Right lobe of liver (tissue), 6 donors: ENCODE results near the gene ACER1. TPM values are rescaled to one million over a fixed set of nuclear protein-coding genes. Genes with fewer than 3 reads are reported as not detected.
A peak's percentile ranks its signal among the peaks of the same experiment; 100 is the strongest.

ENCODE experiments used
- ATAC-seq, 4 donors: fragments of 200-7000 bp; cut with Tn5 transposase; one replicate each; pipeline ENCODE4 v1.9.1; 2020; ENCODE audit warnings: mild to moderate bottlenecking in 4 of 4, moderate library complexity in 4 of 4
- DNase-seq, 3 donors: peaks; one replicate each; pipeline ENCODE4 v3.0.0-alpha.2; 2020
- H3K27ac ChIP-seq, 3 donors: fragments of 200-600 bp; one replicate each; pipeline ENCODE4 v1.8.0; 2022
- H3K27me3 ChIP-seq, 2 donors: fragments of 200-600 bp; one replicate each; pipeline ENCODE4 v1.8.0; 2022
- H3K36me3 ChIP-seq, 4 donors: fragments of 200-600 bp; sonication (generic) in 1 of 4; one replicate each; pipeline versions ENCODE4 v1.5.1 to v1.8.0; 2017 to 2022; ENCODE audit warnings: control low read depth in 1 of 4
- H3K4me1 ChIP-seq, 4 donors: fragments of 200-600 bp; sonication (generic) in 1 of 4; one replicate each; pipeline versions ENCODE4 v1.5.1 to v1.8.0; 2017 to 2022; ENCODE audit warnings: control low read depth in 1 of 4
- H3K4me3 ChIP-seq, 3 donors: fragments of 200-600 bp; one replicate each; pipeline ENCODE4 v1.8.0; 2022
- H3K9me3 ChIP-seq, 4 donors: fragments of 200-600 bp; sonication (generic) in 1 of 4; one replicate each; pipeline versions ENCODE4 v1.5.1 to v1.8.0; 2017 to 2022; ENCODE audit warnings: control low read depth in 1 of 4
- CTCF ChIP-seq, 4 donors: fragments of 200-600 bp in 3 of 4; fragments of 450-650 bp in 1 of 4; IDR thresholded peaks; one replicate each; pipeline versions ENCODE4 v1.5.1 to v1.8.0; 2016 to 2022; ENCODE audit warnings: antibody characterized with exemption in 4 of 4, mild to moderate bottlenecking in 2 of 4
- POLR2A ChIP-seq: fragments of 450-650 bp; IDR thresholded peaks from one replicate; pipeline ENCODE4 v1.6.1; 2017; ENCODE audit warnings: antibody characterized with exemption, mild to moderate bottlenecking
- WGBS: methylation state at CpG from one replicate; pipeline ENCODE4 v1.1.6; 2018; ENCODE audit warnings: low coverage, low lambda C conversion rate; ENCODE audit not compliant: insufficient coverage; ENCODE audit errors: missing lambda C conversion rate; 5-methylcytosine and 5-hydroxymethylcytosine counted together
- intact Hi-C, 2 donors: fragments of 100-400 bp; cut with DNase I; formaldehyde crosslinking; loops; one replicate each; pipeline versions ENCODE4 v1.11.2 to v1.14.1; 2022
- total RNA-seq, 6 experiments: library from RNA; depleted of rRNA in 2 of 6; stranded (reverse); fragments of >200 nt in 2 of 6; fragmentation: NEBNext Ultra II Directional in 3 of 6; extraction: Animal tissue kit (Norgen Biotek cat#: 25700) in 3 of 6; gene quantifications; one replicate each; pipeline versions ENCODE4 v1.1.0 to v1.2.4, GENCODE V29; 2016 to 2023
- donor health status: DM: no; HTN: yes; CAD: no.
- donor health status: DM: no; HTN: no; CAD: no.
- donor health status: DM: no; HTN: no; CAD: no.
- donor health status: DM: no; HTN: yes; CAD: no.
- donor health status: DM: no; HTN: yes; CAD: no.

The ACER1 gene
- total RNA-seq, 6 experiments from 2014 or later: 0.48 TPM; not detected in 5

- Histone ChIP-seq H3K36me3 (peaks cover 0 to 15% (median 3%) of the 10 kb centered on the region in 4 donors), H3K27me3 (no peaks in the 10 kb centered on the region), H3K4me3 (no peak overlapping the region), H3K9me3 (no peaks in the 10 kb centered on the region), H3K4me1 (peaks cover 0 to 41% (median 15%) of the 10 kb centered on the region in 4 donors), H3K27ac (no peak overlapping the region)
- ATAC-seq (no peak), DNase-seq (peak in 1 of 3 donors; percentile 19)
- 74% methylated on average over 18 of the region's 18 CpGs for WGBS
- TF ChIP-seq POLR2A (no peak), CTCF (IDR thresholded peaks at IDR 0.05) (no peak)
- intact Hi-C loops: loop anchor here in 1 of 2 donors (10.0 kb wide), 1 partner anchor 49 kb away; no protein-coding TSS in a partner anchor
Observed at GRCh38 chr19:6263735-6264444, 69.5 kb downstream of the ACER1 start.

GRCh38 chr19:6263306-6263705, 70.1 kb downstream of the ACER1 start:
- H3K4me3 ChIP-seq: no peak overlapping the region
- H3K27ac ChIP-seq: no peak overlapping the region
- ATAC-seq (no peak), DNase-seq (peak in 1 of 3 donors; percentile 2)
- H3K4me1 ChIP-seq: peaks cover 0 to 39% (median 14%) of the 10 kb centered on the region in 4 donors
- 81% methylated on average over 8 of the region's 12 CpGs for WGBS
- intact Hi-C loops: loop anchor here in 1 of 2 donors (10.0 kb wide), 1 partner anchor 49 kb away; no protein-coding TSS in a partner anchor
- TF ChIP-seq POLR2A (no peak), CTCF (IDR thresholded peaks at IDR 0.05) (no peak)
- peaks cover 0 to 15% (median 3%) of the 10 kb centered on the region in 4 donors for H3K36me3 ChIP-seq
- H3K27me3 ChIP-seq: no peaks in the 10 kb centered on the region
- no peaks in the 10 kb centered on the region for H3K9me3 ChIP-seq

GRCh38 chr19:6262519-6262918, 70.9 kb downstream of the ACER1 start:
- ATAC-seq (no peak), DNase-seq (peak in 1 of 3 donors; percentile 11)
- H3K27ac ChIP-seq: no peak overlapping the region
- no peaks in the 10 kb centered on the region for H3K9me3 ChIP-seq
- H3K4me3 ChIP-seq: no peak overlapping the region
- H3K27me3 ChIP-seq: no peaks in the 10 kb centered on the region
- no peak for TF ChIP-seq POLR2A
- TF ChIP-seq CTCF (IDR thresholded peaks at IDR 0.05): no peak
- H3K4me1 ChIP-seq: peaks cover 0 to 31% (median 11%) of the 10 kb centered on the region in 4 donors
- intact Hi-C loops: loop anchor here in 1 of 2 donors (10.0 kb wide), 1 partner anchor 48 kb away; no protein-coding TSS in a partner anchor
- WGBS: 94% methylated on average over 5 of the region's 11 CpGs
- H3K36me3 ChIP-seq: peaks cover 0 to 15% (median 3%) of the 10 kb centered on the region in 4 donors

- peaks cover 0 to 15% (median 3%) of the 10 kb centered on the region in 4 donors for H3K36me3 ChIP-seq
- 57% methylated on average over 6 of the region's 15 CpGs for WGBS
- intact Hi-C loops: loop anchor here in 1 of 2 donors (10.0 kb wide), 1 partner anchor 47 kb away; no protein-coding TSS in a partner anchor
- H3K27ac ChIP-seq: no peak overlapping the region
- H3K27me3 ChIP-seq: no peaks in the 10 kb centered on the region
- ATAC-seq: no peak
- TF ChIP-seq POLR2A: no peak
- no peak for TF ChIP-seq CTCF (IDR thresholded peaks at IDR 0.05)
- no peak for DNase-seq
- no peaks in the 10 kb centered on the region for H3K9me3 ChIP-seq
- no peak overlapping the region for H3K4me3 ChIP-seq
- peaks cover 0 to 24% (median 11%) of the 10 kb centered on the region in 4 donors for H3K4me1 ChIP-seq
Observed at GRCh38 chr19:6261883-6262282, 71.5 kb downstream of the ACER1 start.
